H9 (cell line): ENCODE data around the gene HM13. TPM values are rescaled to one million over a fixed set of nuclear protein-coding genes. Genes with fewer than 3 reads are reported as not detected.

Source experiments
- DNase-seq: peaks from one replicate; pipeline ENCODE4 v3.0.0-alpha.2; 2017
- H2AFZ ChIP-seq: one replicate; pipeline ENCODE4 v1.6.1; 2013; ENCODE audit warnings: mild to moderate bottlenecking, low read length, control low read depth, moderate library complexity
- H2AK5ac ChIP-seq: 2 replicates; pipeline ENCODE4 v1.6.1; 2013; ENCODE audit warnings: low read length, control low read depth, mixed read lengths; ENCODE audit not compliant: insufficient read length
- H2BK120ac ChIP-seq: one replicate; pipeline ENCODE4 v1.6.1; 2013; ENCODE audit warnings: low read depth, mild to moderate bottlenecking, low read length, control low read depth, inconsistent platforms; ENCODE audit not compliant: poor library complexity, severe bottlenecking
- H2BK12ac ChIP-seq: 2 replicates; pipeline ENCODE4 v1.6.1; 2013; ENCODE audit warnings: low read length, control low read depth, mixed read lengths, low read depth; ENCODE audit not compliant: insufficient read length
- H2BK15ac ChIP-seq: 2 replicates; pipeline ENCODE4 v1.6.1; 2013; ENCODE audit warnings: low read depth, low read length, control low read depth
- H2BK20ac ChIP-seq: one replicate; pipeline ENCODE4 v1.6.1; 2013; ENCODE audit warnings: low read depth, mild to moderate bottlenecking, low read length, control low read depth, inconsistent platforms; ENCODE audit not compliant: poor library complexity, severe bottlenecking
- H2BK5ac ChIP-seq: 2 replicates; pipeline ENCODE4 v1.6.1; 2013; ENCODE audit warnings: low read length, control low read depth, mixed read lengths; ENCODE audit not compliant: insufficient read length
- H3K14ac ChIP-seq: 2 replicates; pipeline ENCODE4 v1.6.1; 2013; ENCODE audit warnings: low read length, control low read depth; ENCODE audit not compliant: insufficient read depth
- H3K18ac ChIP-seq: 2 replicates; pipeline ENCODE4 v1.6.1; 2013; ENCODE audit warnings: low read depth, mild to moderate bottlenecking, mixed read lengths, low read length, control low read depth; ENCODE audit not compliant: insufficient read length
- H3K23ac ChIP-seq: 2 replicates; pipeline ENCODE4 v1.6.1; 2013; ENCODE audit warnings: low read length, control low read depth, mixed read lengths, low read depth; ENCODE audit not compliant: insufficient read length
- H3K23me2 ChIP-seq: 2 replicates; pipeline ENCODE4 v1.6.1; 2013; ENCODE audit warnings: low read depth, mild to moderate bottlenecking, mixed read lengths, low read length, control low read depth; ENCODE audit not compliant: insufficient read length, poor library complexity, severe bottlenecking
- H3K27ac ChIP-seq: 2 replicates; pipeline ENCODE4 v1.5.1; 2013; ENCODE audit warnings: low read length, control low read depth, mixed read lengths, low read depth; ENCODE audit not compliant: insufficient read length
- H3K27me3 ChIP-seq: 2 replicates; pipeline ENCODE4 v1.6.1; 2013; ENCODE audit warnings: low read length, control low read depth, inconsistent platforms; ENCODE audit not compliant: insufficient read depth
- H3K4ac ChIP-seq: 2 replicates; pipeline ENCODE4 v1.6.1; 2013; ENCODE audit warnings: low read depth, mild to moderate bottlenecking, control low read depth, inconsistent platforms, low read length, moderate library complexity
- H3K4me1 ChIP-seq: 2 replicates; pipeline ENCODE4 v1.6.1; 2013; ENCODE audit warnings: low read length, control low read depth, inconsistent platforms; ENCODE audit not compliant: insufficient read depth
- H3K4me2 ChIP-seq: 2 replicates; pipeline ENCODE4 v1.6.1; 2013; ENCODE audit warnings: low read length, control low read depth, mixed read lengths; ENCODE audit not compliant: insufficient read length, insufficient read depth
- H3K56ac ChIP-seq: 2 replicates; pipeline ENCODE4 v1.6.1; 2013; ENCODE audit warnings: low read depth, mild to moderate bottlenecking, mixed read lengths, low read length, control low read depth; ENCODE audit not compliant: insufficient read length
- H3K79me1 ChIP-seq: 2 replicates; pipeline ENCODE4 v1.6.1; 2013; ENCODE audit warnings: low read depth, mild to moderate bottlenecking, moderate library complexity, low read length, control low read depth, inconsistent platforms; ENCODE audit not compliant: insufficient read depth, poor library complexity, severe bottlenecking
- H3K79me2 ChIP-seq: 2 replicates; pipeline ENCODE4 v1.6.1; 2013; ENCODE audit warnings: low read length, control low read depth, inconsistent platforms; ENCODE audit not compliant: insufficient read depth
- H3K9ac ChIP-seq: 2 replicates; pipeline ENCODE4 v1.6.1; 2013; ENCODE audit warnings: low read length, control low read depth, mixed read lengths; ENCODE audit not compliant: insufficient read length; ENCODE audit errors: extremely low read depth
- H3K9me3 ChIP-seq: one replicate; pipeline ENCODE4 v1.6.1; 2013; ENCODE audit warnings: low read depth, low read length, inconsistent platforms; ENCODE audit not compliant: control insufficient read depth
- H3T11ph ChIP-seq: one replicate; pipeline ENCODE4 v1.6.1; 2013; ENCODE audit warnings: mild to moderate bottlenecking, low read length, control low read depth, inconsistent platforms
- H4K20me1 ChIP-seq: one replicate; pipeline ENCODE4 v1.6.1; 2013; ENCODE audit not compliant: control insufficient read depth, insufficient read length, insufficient read depth
- H4K5ac ChIP-seq: 2 replicates; pipeline ENCODE4 v1.6.1; 2013; ENCODE audit warnings: low read depth, mild to moderate bottlenecking, mixed read lengths, low read length, control low read depth; ENCODE audit not compliant: insufficient read length
- H4K8ac ChIP-seq: replicated peaks from 2 replicates; pipeline ENCODE4 v1.6.1; 2013; ENCODE audit warnings: low read length, control low read depth, mixed read lengths, low read depth; ENCODE audit not compliant: insufficient read length
- H4K91ac ChIP-seq: 2 replicates; pipeline ENCODE4 v1.6.1; 2013; ENCODE audit warnings: low read depth, mild to moderate bottlenecking, moderate library complexity, mixed read lengths, low read length, control low read depth; ENCODE audit not compliant: insufficient read length
- H3K27ac Mint-ChIP-seq, 3 experiments: 2 replicates in 2 of 3; 3 replicates in 1 of 3; pipeline ENCODE4 v1.8.0; 2020 to 2021; ENCODE audit warnings: mixed read lengths in 3 of 3, mild to moderate bottlenecking in 1 of 3, moderate library complexity in 1 of 3
- H3K27me3 Mint-ChIP-seq: 2 replicates; pipeline ENCODE4 v1.8.0; 2021; ENCODE audit warnings: low read depth, mild to moderate bottlenecking, moderate library complexity, mixed read lengths
- H3K36me3 Mint-ChIP-seq, 3 experiments: 2 replicates in 2 of 3; 3 replicates in 1 of 3; pipeline ENCODE4 v1.8.0; 2020 to 2021; ENCODE audit warnings: low read depth in 3 of 3, mixed read lengths in 3 of 3; ENCODE audit not compliant: insufficient read depth in 1 of 3
- H3K4me1 Mint-ChIP-seq, 2 experiments: 2 replicates each; pipeline ENCODE4 v1.8.0; 2020; ENCODE audit warnings: mixed read lengths in 2 of 2
- H3K4me3 Mint-ChIP-seq, 2 experiments: 2 replicates in 1 of 2; 3 replicates in 1 of 2; pipeline ENCODE4 v1.8.0; 2020 to 2021; ENCODE audit warnings: mild to moderate bottlenecking in 2 of 2, mixed read lengths in 2 of 2, moderate library complexity in 1 of 2
- H3K9me3 Mint-ChIP-seq, 2 experiments: 2 replicates in 1 of 2; 3 replicates in 1 of 2; pipeline ENCODE4 v1.8.0; 2020; ENCODE audit warnings: mild to moderate bottlenecking in 2 of 2, mixed read lengths in 2 of 2, moderate library complexity in 1 of 2
- CTCF ChIP-seq: fragments of 200-600 bp; sonication (generic); conservative IDR thresholded peaks from 3 replicates; pipeline ENCODE4 v1.8.0; 2021; ENCODE audit warnings: antibody characterized with exemption, mild to moderate bottlenecking
- WGBS: extraction: QIAGEN DNeasy Blood & Tissue Kit; methylation state at CpG from one replicate; pipeline ENCODE4 v1.1.7; 2013; ENCODE audit warnings: missing lambda C conversion rate, low lambda C conversion rate, mixed read lengths; ENCODE audit not compliant: insufficient read length; ENCODE audit errors: extremely low coverage; 5-methylcytosine and 5-hydroxymethylcytosine counted together
- total RNA-seq: library from RNA; stranded (reverse); gene quantifications from 2 replicates; pipeline ENCODE4 v1.2.1, GENCODE V29; 2021

HM13 gene
- total RNA-seq, 1 experiment from 2014 or later = 169 TPM

- Histone ChIP-seq H4K8ac (no peak overlapping the region), H3K79me1 (no peaks in the 10 kb centered on the region), H2BK5ac (no peak overlapping the region), H3K27me3 (no peaks in the 10 kb centered on the region), H3K9me3 (no peaks in the 10 kb centered on the region), H3K18ac (no peak overlapping the region), H3K79me2 (no peaks in the 10 kb centered on the region), H2BK120ac (no peak overlapping the region), H2AFZ (no peak overlapping the region), H3K23me2 (no peaks in the 10 kb centered on the region), H3K9ac (no peak overlapping the region), H2BK12ac (no peak overlapping the region), H3K14ac (no peak overlapping the region), H3T11ph (no peak overlapping the region), H2BK15ac (no peak overlapping the region), H2BK20ac (no peak overlapping the region), H3K4me2 (no peak overlapping the region), H4K91ac (no peak overlapping the region), H2AK5ac (no peak overlapping the region), H4K5ac (no peak overlapping the region), H3K27ac (no peak overlapping the region), H3K56ac (no peak overlapping the region), H3K4ac (no peak overlapping the region), H3K4me1 (no peaks in the 10 kb centered on the region), H3K23ac (no peak overlapping the region), H4K20me1 (no peaks in the 10 kb centered on the region)
- Mint-ChIP-seq H3K27me3 (no peaks in the 10 kb centered on the region; the same call in 1 of the 2 replicates), H3K27ac (no peak overlapping the region), H3K4me1 (no peaks in the 10 kb centered on the region), H3K36me3 (peaks cover 6 to 59% (median 20%) of the 10 kb centered on the region in 3 experiments), H3K9me3 (no peaks in the 10 kb centered on the region), H3K4me3 (no peak overlapping the region)
- no peak for DNase-seq
- TF ChIP-seq CTCF = no peak
- no CpG with 5 or more reads among the region's 6 CpGs for WGBS
Observed at GRCh38 chr20:31522731-31523130, 8.5 kb downstream of the HM13 start.
